H1 (cell line): Measurements from ENCODE around the gene KCNMB4. TPM values are rescaled to one million over a fixed set of nuclear protein-coding genes. Genes with fewer than 3 reads are reported as not detected.

Experiments
- CTCF ChIA-PET: fragments of 300-600 bp; sonication (Branson Sonifier 250); formaldehyde crosslinking; loops from one replicate; lab custom pipeline; 2021; ENCODE audit not compliant: partially characterized antibody; lab: Charles Lee
- POLR2A ChIA-PET: fragments of 300-600 bp; sonication (Branson Sonifier 250); formaldehyde crosslinking; loops from one replicate; lab custom pipeline; 2021; ENCODE audit warnings: inconsistent platforms; ENCODE audit not compliant: partially characterized antibody; lab: Charles Lee
- DNase-seq, 2 experiments: peaks; one replicate each; pipeline versions ENCODE4 v3.0.0 to v3.0.0-alpha.2; 2010 to 2022; ENCODE audit warnings: low spot score in 2 of 2, low read depth in 1 of 2, mixed read lengths in 1 of 2
- FAIRE-seq: peaks from 2 replicates; lab custom pipeline; 2011; peaks lifted over from hg19 to GRCh38; lab: Jason Lieb, UNC
- H2AFZ ChIP-seq: 2 replicates; pipeline ENCODE4 v1.8.1; 2012; ENCODE audit warnings: low read length, inconsistent platforms
- H2AK5ac ChIP-seq: 2 replicates; pipeline ENCODE4 v1.6.1; 2013; ENCODE audit warnings: low read depth, low read length
- H2BK120ac ChIP-seq: replicated peaks from 2 replicates; pipeline ENCODE3; 2013; ENCODE audit warnings: low read depth, low read length, inconsistent platforms
- H2BK12ac ChIP-seq: 2 replicates; pipeline ENCODE4 v1.6.1; 2013; ENCODE audit warnings: low read depth, low read length
- H2BK15ac ChIP-seq: 2 replicates; pipeline ENCODE4 v1.6.1; 2013; ENCODE audit warnings: low read length
- H2BK20ac ChIP-seq: 2 replicates; pipeline ENCODE4 v1.6.1; 2013; ENCODE audit warnings: low read length
- H2BK5ac ChIP-seq: 2 replicates; pipeline ENCODE4 v1.6.1; 2013; ENCODE audit warnings: low read depth, low read length
- H3K14ac ChIP-seq: 2 replicates; pipeline ENCODE4 v1.6.1; 2013; ENCODE audit warnings: inconsistent platforms; ENCODE audit not compliant: insufficient read length
- H3K18ac ChIP-seq: 2 replicates; pipeline ENCODE4 v1.6.1; 2013; ENCODE audit warnings: low read length; ENCODE audit errors: extremely low read depth
- H3K23ac ChIP-seq: 2 replicates; pipeline ENCODE4 v1.6.1; 2013; ENCODE audit warnings: inconsistent platforms; ENCODE audit not compliant: insufficient read length
- H3K23me2 ChIP-seq: 2 replicates; pipeline ENCODE4 v1.6.1; 2013; ENCODE audit warnings: low read depth, low read length
- H3K27ac ChIP-seq: 2 replicates; pipeline ENCODE4 v1.6.1; 2011; ENCODE audit warnings: low read depth, low read length, inconsistent platforms
- H3K27me3 ChIP-seq, 4 experiments: replicated peaks in 1 of 4; 1 replicate in 1 of 4; 2 replicates in 3 of 4; pipeline versions ENCODE4 v1.6.1 to v1.8.1; 2011 to 2013; ENCODE audit warnings: low read length in 3 of 4, mild to moderate bottlenecking in 3 of 4, inconsistent platforms in 2 of 4, mixed read lengths in 2 of 4, moderate library complexity in 1 of 4; ENCODE audit not compliant: control insufficient read depth in 3 of 4, insufficient read depth in 3 of 4; ENCODE audit errors: extremely low read depth in 1 of 4
- H3K36me3 ChIP-seq, 4 experiments: 2 replicates each; pipeline versions ENCODE4 v1.6.1 to v1.8.1; 2011 to 2013; ENCODE audit warnings: mild to moderate bottlenecking in 4 of 4, low read length in 3 of 4, moderate library complexity in 2 of 4, control low read depth in 1 of 4, inconsistent platforms in 1 of 4; ENCODE audit not compliant: insufficient read depth in 4 of 4, control insufficient read depth in 2 of 4
- H3K4ac ChIP-seq: replicated peaks from 2 replicates; pipeline ENCODE3; 2013; ENCODE audit warnings: low read length, low read depth, mixed read lengths, inconsistent platforms; ENCODE audit not compliant: insufficient read length
- H3K4me1 ChIP-seq, 4 experiments: replicated peaks in 1 of 4; 1 replicate in 1 of 4; 2 replicates in 3 of 4; pipeline versions ENCODE4 v1.6.1 to v1.8.1; 2011 to 2013; ENCODE audit warnings: low read length in 3 of 4, inconsistent platforms in 2 of 4, mixed read lengths in 1 of 4; ENCODE audit not compliant: insufficient read depth in 4 of 4, control insufficient read depth in 3 of 4
- H3K4me2 ChIP-seq, 2 experiments: 2 replicates each; pipeline versions ENCODE4 v1.6.1 to v1.8.1; 2011 to 2013; ENCODE audit warnings: low read depth in 2 of 2, low read length in 2 of 2, control low read depth in 1 of 2, inconsistent platforms in 1 of 2, mild to moderate bottlenecking in 1 of 2; ENCODE audit not compliant: insufficient read depth in 1 of 2
- H3K4me3 ChIP-seq, 4 experiments: fragments of 200-600, 300-600 bp in 1 of 4; sonication (generic), shearing (Covaris generic), sonication (Bioruptor Twin) in 1 of 4; 2 replicates each; pipeline versions ENCODE4 v1.5.1 to v1.8.1; 2011 to 2016; ENCODE audit warnings: low read length in 4 of 4, low read depth in 3 of 4, control low read depth in 2 of 4, inconsistent platforms in 2 of 4, mild to moderate bottlenecking in 2 of 4, mixed read lengths in 1 of 4, moderate library complexity in 1 of 4; ENCODE audit not compliant: insufficient read depth in 2 of 4; ENCODE audit errors: extremely low read depth in 1 of 4
- H3K56ac ChIP-seq: replicated peaks from 2 replicates; pipeline ENCODE3; 2013; ENCODE audit warnings: low read depth, mild to moderate bottlenecking, mixed read lengths, low read length, inconsistent platforms; ENCODE audit not compliant: insufficient read length
- H3K79me1 ChIP-seq: 2 replicates; pipeline ENCODE4 v1.6.1; 2013; ENCODE audit warnings: low read depth, low read length, control low read depth
- H3K79me2 ChIP-seq, 2 experiments: 2 replicates each; pipeline versions ENCODE4 v1.6.1 to v1.8.1; 2012 to 2013; ENCODE audit warnings: low read length in 2 of 2, mild to moderate bottlenecking in 2 of 2, inconsistent platforms in 1 of 2; ENCODE audit not compliant: insufficient read depth in 2 of 2, control insufficient read depth in 1 of 2
- H3K9ac ChIP-seq, 4 experiments: replicated peaks in 1 of 4; 1 replicate in 1 of 4; 2 replicates in 3 of 4; pipeline versions ENCODE4 v1.6.1 to v1.8.1; 2011 to 2013; ENCODE audit warnings: low read depth in 3 of 4, low read length in 3 of 4, control low read depth in 2 of 4, mild to moderate bottlenecking in 2 of 4, moderate library complexity in 2 of 4, inconsistent platforms in 1 of 4; ENCODE audit errors: extremely low read depth in 1 of 4
- H3K9me3 ChIP-seq, 2 experiments: 2 replicates each; pipeline versions ENCODE4 v1.6.1 to v1.8.1; 2012 to 2013; ENCODE audit warnings: mild to moderate bottlenecking in 2 of 2, moderate library complexity in 2 of 2, control low read depth in 1 of 2, inconsistent platforms in 1 of 2, low read depth in 1 of 2, low read length in 1 of 2, mixed read lengths in 1 of 2; ENCODE audit not compliant: insufficient read depth in 2 of 2
- H4K20me1 ChIP-seq, 2 experiments: replicated peaks in 1 of 2; 2 replicates each; pipeline versions ENCODE3 to v1.8.1; 2011 to 2013; ENCODE audit warnings: inconsistent platforms in 2 of 2, low read length in 2 of 2, mild to moderate bottlenecking in 1 of 2; ENCODE audit not compliant: insufficient read depth in 2 of 2, control insufficient read depth in 1 of 2
- H4K5ac ChIP-seq: 2 replicates; pipeline ENCODE4 v1.6.1; 2013; ENCODE audit warnings: low read length, low read depth, mixed read lengths, inconsistent platforms; ENCODE audit not compliant: insufficient read length
- H4K8ac ChIP-seq: 2 replicates; pipeline ENCODE4 v1.8.0; 2013; ENCODE audit warnings: mild to moderate bottlenecking, moderate library complexity, low read length, inconsistent platforms; ENCODE audit not compliant: insufficient read depth; ENCODE audit errors: extremely low read depth
- H4K91ac ChIP-seq: replicated peaks from 2 replicates; pipeline ENCODE3; 2013; ENCODE audit warnings: low read length, mixed read lengths, inconsistent platforms; ENCODE audit not compliant: insufficient read length
- E2F6 ChIP-seq: IDR thresholded peaks from 2 replicates; pipeline ENCODE4 v1.6.1; 2012; ENCODE audit warnings: inconsistent platforms
- HDAC6 ChIP-seq: IDR thresholded peaks from one replicate; pipeline ENCODE4 v1.7.1; 2012; ENCODE audit warnings: low read depth, mild to moderate bottlenecking, inconsistent platforms, low read length, moderate library complexity
- SIX5 ChIP-seq: IDR thresholded peaks from 2 replicates; pipeline ENCODE4 v1.6.1; 2011; ENCODE audit warnings: mild to moderate bottlenecking, low read depth, low read length
- SRF ChIP-seq: IDR thresholded peaks from 2 replicates; pipeline ENCODE4 v1.6.1; 2011; ENCODE audit warnings: mild to moderate bottlenecking, low read depth, low read length, moderate library complexity
- WGBS, 2 experiments: shearing (Covaris generic) in 1 of 2; methylation state at CpG; one replicate each; pipeline versions ENCODE4 v1.1.6 to v1.1.7; 2013 to 2015; ENCODE audit warnings: low lambda C conversion rate in 2 of 2, mixed read lengths in 2 of 2, inconsistent platforms in 1 of 2, low coverage in 1 of 2, missing lambda C conversion rate in 1 of 2; ENCODE audit not compliant: insufficient replicate concordance in 2 of 2, insufficient coverage in 1 of 2, insufficient read length in 1 of 2; ENCODE audit errors: extremely low coverage in 1 of 2, missing lambda C conversion rate in 1 of 2; 5-methylcytosine and 5-hydroxymethylcytosine counted together
- polyA plus RNA-seq, 7 experiments: library from polyadenylated mRNA; depleted of rRNA in 3 of 7; stranded (reverse) in 5 of 7; unstranded in 2 of 7; fragments of >200 nt in 5 of 7; fragments of 200-250 nt in 2 of 7; gene quantifications; 1 replicate in 5 of 7; 2 replicates in 1 of 7; 4 replicates in 1 of 7; pipeline versions ENCODE4 v1.2.1 to v1.2.3, GENCODE V29; 2011 to 2013; ENCODE audit warnings: missing spikeins in 2 of 7, mixed read lengths in 2 of 7
- total RNA-seq: library from RNA; stranded (reverse); fragmentation: NEBNext Ultra II Directional; extraction: Animal tissue kit (Norgen Biotek cat#: 25700); gene quantifications from 2 replicates; pipeline ENCODE4 v1.2.1, GENCODE V29; 2021
- TF ChIP-seq, protein P1 (sequence below): IDR thresholded peaks from 2 replicates; pipeline ENCODE4 v1.6.1; 2012; ENCODE audit warnings: low read length, inconsistent platforms

The KCNMB4 gene
- total and polyA plus RNA-seq, 2 of the 8 experiments (the other 6 are each of a cell fraction or from before 2014, with no cell fraction given) = 10.9 to 16.0 TPM

DNA sequence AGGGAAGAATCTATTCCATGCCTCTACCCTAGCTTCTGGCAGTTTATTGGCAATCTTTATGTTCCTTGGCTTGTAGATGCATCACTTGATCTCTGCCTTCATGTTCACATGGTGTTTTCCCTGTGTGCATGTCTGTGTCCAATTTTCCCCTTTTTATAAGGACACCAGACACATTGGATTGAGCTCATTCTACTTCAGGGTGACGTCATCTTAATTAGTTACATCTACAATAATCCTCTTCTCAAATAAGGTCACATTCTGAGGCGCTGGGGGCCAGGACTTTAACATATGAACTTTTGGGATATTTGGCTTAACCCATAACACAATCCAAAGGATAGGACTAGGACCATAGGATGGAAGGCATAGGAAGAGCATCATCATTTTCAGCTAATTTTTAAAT, 101.4 kb downstream of the KCNMB4 start:
- no peak overlapping the region for H3K4me2 ChIP-seq
- H3K23me2 ChIP-seq = no peaks in the 10 kb centered on the region
- no peaks in the 10 kb centered on the region for H3K79me1 ChIP-seq
- no peak overlapping the region for H3K27ac ChIP-seq
- no peak overlapping the region for H3K14ac ChIP-seq
- no peak overlapping the region for H2BK20ac ChIP-seq
- H3K9me3 ChIP-seq = peaks cover 15 to 21% of the 10 kb centered on the region in 2 experiments
- TF ChIP-seq SRF = no peak
- TF ChIP-seq E2F6 = no peak
- no peak for TF ChIP-seq SIX5
- TF ChIP-seq HDAC6 = no peak
- TF ChIP-seq, protein P1, sequence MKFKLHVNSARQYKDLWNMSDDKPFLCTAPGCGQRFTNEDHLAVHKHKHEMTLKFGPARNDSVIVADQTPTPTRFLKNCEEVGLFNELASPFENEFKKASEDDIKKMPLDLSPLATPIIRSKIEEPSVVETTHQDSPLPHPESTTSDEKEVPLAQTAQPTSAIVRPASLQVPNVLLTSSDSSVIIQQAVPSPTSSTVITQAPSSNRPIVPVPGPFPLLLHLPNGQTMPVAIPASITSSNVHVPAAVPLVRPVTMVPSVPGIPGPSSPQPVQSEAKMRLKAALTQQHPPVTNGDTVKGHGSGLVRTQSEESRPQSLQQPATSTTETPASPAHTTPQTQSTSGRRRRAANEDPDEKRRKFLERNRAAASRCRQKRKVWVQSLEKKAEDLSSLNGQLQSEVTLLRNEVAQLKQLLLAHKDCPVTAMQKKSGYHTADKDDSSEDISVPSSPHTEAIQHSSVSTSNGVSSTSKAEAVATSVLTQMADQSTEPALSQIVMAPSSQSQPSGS = no peak
- TF ChIP-seq, all 59 proteins: peak for 0
- no peak overlapping the region for H4K91ac ChIP-seq
- no peaks in the 10 kb centered on the region for H3K36me3 ChIP-seq
- no peaks in the 10 kb centered on the region for H3K79me2 ChIP-seq
- H3K4me1 ChIP-seq = no peaks in the 10 kb centered on the region
- CTCF ChIA-PET = interaction anchor here (1.2 kb wide), 1 partner anchor 122 kb away, joined by 3 read pairs; no protein-coding TSS in a partner anchor
- 96% methylated on average over 2 of the region's 2 CpGs; no CpG with 5 or more reads in 1 of the 2 experiments for WGBS, 2 experiments
- FAIRE-seq (no peak), DNase-seq (no peak)
- H3K56ac ChIP-seq = no peak overlapping the region
- no peak overlapping the region for H4K8ac ChIP-seq
- no peak overlapping the region for H2BK12ac ChIP-seq
- no peak overlapping the region for H2BK120ac ChIP-seq
- H4K5ac ChIP-seq = no peak overlapping the region
- H2AK5ac ChIP-seq = no peak overlapping the region
- POLR2A ChIA-PET = no interaction called here
- no peak overlapping the region for H3K18ac ChIP-seq
- H3K4ac ChIP-seq = no peak overlapping the region
- H2AFZ ChIP-seq = no peak overlapping the region
- H4K20me1 ChIP-seq = no peaks in the 10 kb centered on the region
- no peak overlapping the region for H3K4me3 ChIP-seq
- H2BK15ac ChIP-seq = no peak overlapping the region
- no peak overlapping the region for H2BK5ac ChIP-seq
- H3K9ac ChIP-seq = no peak overlapping the region
- no peak overlapping the region for H3K23ac ChIP-seq
- no peaks in the 10 kb centered on the region for H3K27me3 ChIP-seq
